HEK293T (cell line): Measurements from ENCODE around the gene KCNJ16.

Experiments used
- ARNT ChIP-seq: fragments of 450-650 bp; IDR thresholded peaks from 2 replicates; pipeline ENCODE4 v1.6.1; 2017; ENCODE audit warnings: mild to moderate bottlenecking
- BHLHE40 ChIP-seq: fragments of 450-650 bp; IDR thresholded peaks from 2 replicates; pipeline ENCODE4 v1.6.1; 2016; ENCODE audit warnings: mild to moderate bottlenecking, moderate library complexity, borderline replicate concordance
- CTBP1 ChIP-seq: fragments of 450-650 bp; IDR thresholded peaks from 2 replicates; pipeline ENCODE4 v1.6.1; 2016; ENCODE audit warnings: borderline replicate concordance
- ELF4 ChIP-seq: fragments of 450-650 bp; IDR thresholded peaks from 2 replicates; pipeline ENCODE4 v1.6.1; 2017; ENCODE audit warnings: antibody characterized with exemption
- FOXA1 ChIP-seq: fragments of 450-650 bp; IDR thresholded peaks from 2 replicates; pipeline ENCODE4 v1.6.1; 2016; ENCODE audit warnings: mild to moderate bottlenecking
- FOXK2 ChIP-seq: fragments of 450-650 bp; IDR thresholded peaks from 2 replicates; pipeline ENCODE4 v1.6.1; 2016; ENCODE audit warnings: mild to moderate bottlenecking
- FOXM1 ChIP-seq: fragments of 450-650 bp; IDR thresholded peaks from 2 replicates; pipeline ENCODE4 v1.6.1; 2017; ENCODE audit warnings: mild to moderate bottlenecking, borderline replicate concordance
- NFRKB ChIP-seq: fragments of 450-650 bp; IDR thresholded peaks from 2 replicates; pipeline ENCODE4 v1.6.1; 2016; ENCODE audit warnings: mild to moderate bottlenecking, moderate library complexity
- PKNOX1 ChIP-seq: fragments of 450-650 bp; IDR thresholded peaks from 2 replicates; pipeline ENCODE4 v1.6.1; 2016
- SP1 ChIP-seq: fragments of 450-650 bp; IDR thresholded peaks from 2 replicates; pipeline ENCODE4 v1.6.1; 2017
- SUZ12 ChIP-seq: fragments of 450-650 bp; IDR thresholded peaks from 2 replicates; pipeline ENCODE4 v1.6.1; 2016; ENCODE audit warnings: mild to moderate bottlenecking
- TARDBP ChIP-seq: fragments of 450-650 bp; IDR thresholded peaks from 2 replicates; pipeline ENCODE4 v1.6.1; 2016
- ZNF384 ChIP-seq: fragments of 450-650 bp; IDR thresholded peaks from 2 replicates; pipeline ENCODE4 v1.6.1; 2016

DNA sequence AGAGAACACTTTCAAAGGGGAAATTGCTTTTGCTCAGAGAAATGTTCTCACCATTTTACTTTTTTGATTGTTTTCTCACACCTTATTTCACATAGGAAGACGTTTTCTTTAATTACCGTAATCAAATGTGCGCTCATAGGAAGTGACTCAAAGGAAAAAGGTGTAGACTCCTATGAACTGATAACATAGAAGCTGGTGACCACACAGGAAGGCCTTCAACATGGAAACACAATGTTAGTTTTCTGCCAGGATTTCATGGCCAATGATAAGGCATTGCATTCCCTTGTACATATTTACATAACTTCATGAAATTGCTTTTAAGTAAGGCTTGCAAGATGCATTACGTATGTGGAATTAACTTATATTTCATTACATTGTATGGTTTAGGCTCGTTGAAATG is 40.9 kb upstream of the KCNJ16 start:
- TF ChIP-seq TARDBP, result no peak
- no peak for TF ChIP-seq FOXA1
- TF ChIP-seq SUZ12, result no peak
- TF ChIP-seq BHLHE40, result no peak
- no peak for TF ChIP-seq NFRKB
- no peak for TF ChIP-seq FOXK2
- no peak for TF ChIP-seq CTBP1
- no peak for TF ChIP-seq ELF4
- no peak for TF ChIP-seq FOXM1
- no peak for TF ChIP-seq SP1
- TF ChIP-seq ZNF384, result no peak
- no peak for TF ChIP-seq PKNOX1
- TF ChIP-seq ARNT, result no peak
